Smooth muscle cell (in vitro differentiated cells): Measurements from ENCODE around the gene DTWD2. TPM values are rescaled to one million over a fixed set of nuclear protein-coding genes. Genes with fewer than 3 reads are reported as not detected.
"Not testable (repeated sequence)": the region's sequence is repeated elsewhere in the genome, so short reads cannot be mapped to it uniquely, and the experiment has no call there.

ENCODE experiments used
- DNase-seq: peaks from one replicate; lab custom pipeline; 2025; ENCODE audit not compliant: unreplicated experiment; lab: John Stamatoyannopoulos, UW
- H2AFZ ChIP-seq: fragments of 200-600 bp; sonication (generic); 2 replicates; pipeline ENCODE4 v1.6.0; 2016; ENCODE audit warnings: antibody characterized with exemption, low read depth, mild to moderate bottlenecking
- H3F3A ChIP-seq: fragments of 200-600 bp; sonication (generic); 2 replicates; pipeline ENCODE4 v1.6.0; 2017; ENCODE audit warnings: antibody characterized with exemption, low read depth
- H3K27ac ChIP-seq: fragments of 200-600 bp; sonication (generic); 2 replicates; pipeline ENCODE4 v1.5.1; 2016; ENCODE audit warnings: low read depth, mild to moderate bottlenecking
- H3K27me3 ChIP-seq: fragments of 200-600 bp; sonication (generic); 2 replicates; pipeline ENCODE4 v1.6.1; 2016; ENCODE audit warnings: low read depth, mild to moderate bottlenecking
- H3K36me3 ChIP-seq: fragments of 200-600 bp; sonication (generic); 2 replicates; pipeline ENCODE4 v1.5.1; 2016; ENCODE audit warnings: low read depth
- H3K4me1 ChIP-seq: fragments of 200-600 bp; sonication (generic); 2 replicates; pipeline ENCODE4 v1.5.1; 2016; ENCODE audit warnings: low read depth
- H3K4me2 ChIP-seq: fragments of 200-600 bp; sonication (generic); 2 replicates; pipeline ENCODE4 v1.6.0; 2016; ENCODE audit warnings: mild to moderate bottlenecking
- H3K4me3 ChIP-seq: fragments of 200-600 bp; sonication (generic); 2 replicates; pipeline ENCODE4 v1.5.1; 2016; ENCODE audit warnings: mild to moderate bottlenecking
- H3K79me2 ChIP-seq: fragments of 200-600 bp; sonication (generic); 2 replicates; pipeline ENCODE4 v1.6.0; 2016; ENCODE audit warnings: low read depth, mild to moderate bottlenecking
- H3K9ac ChIP-seq: fragments of 200-600 bp; sonication (generic); 2 replicates; pipeline ENCODE4 v1.6.0; 2016; ENCODE audit warnings: low read depth
- H3K9me3 ChIP-seq: fragments of 200-600 bp; sonication (generic); replicated peaks from 2 replicates; pipeline ENCODE4 v1.5.1; 2016; ENCODE audit warnings: low read depth
- H4K20me1 ChIP-seq: fragments of 200-600 bp; sonication (generic); 2 replicates; pipeline ENCODE4 v1.6.0; 2016; ENCODE audit warnings: low read depth
- CTCF ChIP-seq: fragments of 200-600 bp; sonication (generic); IDR thresholded peaks from 2 replicates; pipeline ENCODE4 v1.5.1; 2017; ENCODE audit warnings: borderline replicate concordance, mild to moderate bottlenecking, antibody characterized with exemption; ENCODE audit not compliant: insufficient read depth, poor library complexity, severe bottlenecking
- WGBS: methylation state at CpG from one replicate; pipeline ENCODE4 v1.1.7; 2016; ENCODE audit warnings: low lambda C conversion rate; 5-methylcytosine and 5-hydroxymethylcytosine counted together
- polyA plus RNA-seq: library from polyadenylated mRNA; unstranded; fragments of >200 nt; fragmentation: Nextera tagmentation; extraction: Ambion mirVana; gene quantifications from 2 replicates; pipeline ENCODE4 v1.2.1, GENCODE V29; 2016
- total RNA-seq: library from RNA; depleted of rRNA; stranded (reverse); fragments of >200 nt; gene quantifications from 2 replicates; pipeline ENCODE4 v1.2.3, GENCODE V29; 2014

The DTWD2 gene
- total and polyA plus RNA-seq, 2 experiments from 2014 or later, result 0.58 to 1.7 TPM

DNA sequence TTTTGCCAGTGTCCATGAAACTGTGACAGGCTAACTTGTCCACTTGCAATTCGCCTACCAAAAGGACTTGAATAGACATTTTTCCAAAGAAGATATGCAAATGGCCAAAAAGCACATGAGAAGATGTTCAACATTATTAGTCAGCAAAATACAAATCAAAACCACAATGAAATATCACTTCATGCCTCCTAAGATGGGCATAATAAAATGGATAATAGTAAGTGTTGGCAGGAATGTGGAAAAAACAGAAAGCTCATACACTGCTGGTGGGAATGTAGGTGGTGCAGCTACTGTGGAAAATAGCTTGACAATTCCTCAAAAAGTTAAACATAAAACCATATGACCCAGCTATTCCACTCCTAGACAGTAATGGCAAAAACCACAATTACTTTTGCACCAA is 7.9 kb downstream of the DTWD2 start:
- 97% methylated on average over 1 of the region's 1 CpG for WGBS

GRCh38 chr5:118980017-118980416 is 8.3 kb downstream of the DTWD2 start:
- Histone ChIP-seq H4K20me1 (no peaks in the 10 kb centered on the region), H3K27me3 (no peaks in the 10 kb centered on the region), H3F3A (no peaks in the 10 kb centered on the region), H3K4me2 (no peak overlapping the region), H2AFZ (no peak overlapping the region), H3K4me1 (no peaks in the 10 kb centered on the region), H3K79me2 (no peaks in the 10 kb centered on the region), H3K9me3 (no peaks in the 10 kb centered on the region), H3K36me3 (no peaks in the 10 kb centered on the region), H3K27ac (no peak overlapping the region), H3K4me3 (no peak overlapping the region), H3K9ac (no peak overlapping the region)
- WGBS, result 90% methylated on average over 2 of the region's 2 CpGs
- TF ChIP-seq CTCF, result no peak
- no peak for DNase-seq

More for the DNA sequence above, 7.9 kb downstream of the DTWD2 start:
- no peaks in the 10 kb centered on the region for H3K9me3 ChIP-seq
- H3K27me3 ChIP-seq, result no peaks in the 10 kb centered on the region
- no peaks in the 10 kb centered on the region for H3K79me2 ChIP-seq
- DNase-seq, result no peak
- no peak overlapping the region for H3K27ac ChIP-seq
- no peak for TF ChIP-seq CTCF
- H3K9ac ChIP-seq, result no peak overlapping the region
- H2AFZ ChIP-seq, result no peak overlapping the region
- H3K4me2 ChIP-seq, result no peak overlapping the region
- H3F3A ChIP-seq, result no peaks in the 10 kb centered on the region
- H4K20me1 ChIP-seq, result no peaks in the 10 kb centered on the region
- no peaks in the 10 kb centered on the region for H3K4me1 ChIP-seq
- H3K36me3 ChIP-seq, result no peaks in the 10 kb centered on the region
- H3K4me3 ChIP-seq, result no peak overlapping the region

DNA sequence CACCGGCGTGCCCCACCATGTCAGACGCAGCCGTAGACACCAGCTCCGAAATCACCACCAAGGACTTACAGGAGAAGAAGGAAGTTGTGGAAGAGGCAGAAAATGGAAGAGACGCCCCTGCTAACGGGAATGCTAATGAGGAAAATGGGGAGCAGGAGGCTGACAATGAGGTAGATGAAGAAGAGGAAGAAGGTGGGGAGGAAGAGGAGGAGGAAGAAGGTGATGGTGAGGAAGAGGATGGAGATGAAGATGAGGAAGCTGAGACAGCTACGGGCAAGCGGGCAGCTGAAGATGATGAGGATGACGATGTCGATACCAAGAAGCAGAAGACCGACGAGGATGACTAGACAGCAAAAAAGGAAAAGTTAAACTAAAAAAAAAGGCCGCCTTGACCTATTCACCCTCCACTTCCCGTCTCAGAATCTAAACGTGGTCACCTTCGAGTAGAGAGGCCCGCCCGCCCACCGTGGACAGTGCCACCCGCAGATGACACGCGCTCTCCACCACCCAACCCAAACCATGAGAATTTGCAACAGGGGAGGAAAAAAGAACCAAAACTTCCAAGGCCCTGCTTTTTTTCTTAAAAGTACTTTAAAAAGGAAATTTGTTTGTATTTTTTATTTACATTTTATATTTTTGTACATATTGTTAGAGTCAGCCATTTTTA is 14.4 kb downstream of the DTWD2 start:
- H3F3A ChIP-seq, H2AFZ ChIP-seq, H3K27ac ChIP-seq, H3K4me2 ChIP-seq, H3K9ac ChIP-seq, H3K36me3 ChIP-seq, H3K4me3 ChIP-seq, H3K27me3 ChIP-seq, DNase-seq, H3K9me3 ChIP-seq, H3K79me2 ChIP-seq, H4K20me1 ChIP-seq, H3K4me1 ChIP-seq: not testable (repeated sequence)
- WGBS, result 95% methylated on average over 17 of the region's 23 CpGs

DNA sequence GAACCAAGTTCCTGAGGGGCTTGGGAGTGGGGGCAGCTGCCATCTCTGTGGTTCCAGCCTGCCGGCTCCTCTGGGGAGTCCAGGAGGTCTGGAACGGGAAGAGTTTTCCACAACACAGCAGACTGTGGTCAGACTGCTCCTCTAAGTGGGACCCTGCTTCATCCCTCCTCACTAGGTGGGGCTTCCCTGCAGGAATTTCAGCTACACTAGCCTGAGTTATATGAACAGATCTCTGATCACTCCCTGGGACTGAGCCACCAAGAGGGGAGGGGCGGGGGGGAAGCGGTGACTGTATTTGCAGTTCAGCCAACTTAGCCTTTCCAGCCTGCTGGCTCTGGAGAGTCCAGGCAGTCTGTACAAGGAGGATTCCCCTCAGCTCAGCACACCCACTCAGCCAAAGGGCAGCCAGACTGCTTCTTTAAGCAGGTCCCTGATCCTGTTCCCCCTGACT is 19.4 kb downstream of the DTWD2 start:
- no peak for DNase-seq
- Histone ChIP-seq H3K79me2 (no peaks in the 10 kb centered on the region), H3K27me3 (no peaks in the 10 kb centered on the region), H3K27ac (no peak overlapping the region), H4K20me1 (no peaks in the 10 kb centered on the region), H3F3A (no peaks in the 10 kb centered on the region), H3K9ac (no peak overlapping the region), H3K4me2 (no peak overlapping the region), H3K4me3 (no peak overlapping the region), H3K4me1 (no peaks in the 10 kb centered on the region), H3K36me3 (no peaks in the 10 kb centered on the region), H3K9me3 (no peaks in the 10 kb centered on the region), H2AFZ (no peak overlapping the region)
- 64% methylated on average over 4 of the region's 4 CpGs for WGBS
- no peak for TF ChIP-seq CTCF
